ENCODE results near the gene CCDC60.

The CCDC60 gene

GRCh38 chr12:119372540-119372939 is 38.0 kb downstream of the CCDC60 start (continued):
- TF ChIP-seq ZNF174 (tag by site-specific recombination; IDR thresholded peaks at IDR 0.05), result no peak

DNA sequence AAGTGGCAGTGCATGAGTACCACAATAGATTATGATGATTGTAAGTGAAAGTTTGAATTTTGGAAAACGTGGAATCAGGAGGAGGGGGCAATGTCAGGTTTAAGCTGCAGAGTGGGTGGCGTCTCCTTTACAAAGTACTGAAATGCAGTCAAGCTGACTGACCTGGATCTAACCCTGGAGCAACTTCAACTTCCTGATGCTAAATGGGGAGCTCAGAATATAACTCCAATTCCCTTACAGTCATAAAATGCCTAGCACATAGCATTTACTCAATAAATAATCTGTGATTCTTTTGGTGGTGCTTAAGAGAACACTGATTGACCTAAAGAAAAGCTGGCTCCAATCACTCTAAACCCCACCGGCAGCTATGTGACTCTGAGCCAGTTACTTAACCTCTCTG is 38.5 kb downstream of the CCDC60 start:
- H3K27ac ChIP-seq (ENCODE audit: extremely low read depth, low read depth, low read length), result no peak overlapping the region
- no peaks in the 10 kb centered on the region for H3K36me3 ChIP-seq (ENCODE audit: control insufficient read depth in 2 of 2, insufficient read depth in 1 of 2, low read length in 2 of 2)
- no peak for TF ChIP-seq ZBTB7A (tag by site-specific recombination; IDR thresholded peaks at IDR 0.05; ENCODE audit: low read depth)
- POLR2A ChIA-PET, result no interaction called here
- H3K4me1 ChIP-seq (ENCODE audit: control insufficient read depth, insufficient read depth, low read length), result no peaks in the 10 kb centered on the region
- H3K4me3 ChIP-seq (ENCODE audit: low read depth, low read length), result no peak overlapping the region
- CTCF ChIA-PET, result interaction anchor here (1.0 kb wide), 1 partner anchor 40 kb away, joined by 3 read pairs; no protein-coding TSS in a partner anchor
- no peaks in the 10 kb centered on the region for H3K9me3 ChIP-seq (ENCODE audit: control insufficient read depth, insufficient read depth, low read depth, low read length)

DNA sequence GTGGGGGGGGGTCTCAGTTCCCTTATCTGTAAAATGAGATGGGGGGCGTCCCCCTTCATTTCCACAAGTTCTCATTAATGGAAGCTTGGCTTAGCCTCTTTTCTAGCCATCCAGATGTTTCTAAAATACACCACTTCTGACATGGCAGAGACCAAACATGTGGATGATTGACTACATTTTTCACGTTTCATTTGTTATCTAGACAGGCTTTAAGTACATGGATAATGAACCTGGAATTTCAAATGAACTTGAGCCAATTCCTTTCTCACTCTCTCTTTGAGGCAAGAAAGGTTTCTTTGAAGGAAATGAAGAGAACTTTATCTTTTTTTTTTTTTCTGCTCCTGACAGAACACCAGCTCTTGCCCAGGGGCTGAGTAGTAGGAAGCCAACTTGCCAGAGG is 39.1 kb downstream of the CCDC60 start:
- TF ChIP-seq, protein P1, sequence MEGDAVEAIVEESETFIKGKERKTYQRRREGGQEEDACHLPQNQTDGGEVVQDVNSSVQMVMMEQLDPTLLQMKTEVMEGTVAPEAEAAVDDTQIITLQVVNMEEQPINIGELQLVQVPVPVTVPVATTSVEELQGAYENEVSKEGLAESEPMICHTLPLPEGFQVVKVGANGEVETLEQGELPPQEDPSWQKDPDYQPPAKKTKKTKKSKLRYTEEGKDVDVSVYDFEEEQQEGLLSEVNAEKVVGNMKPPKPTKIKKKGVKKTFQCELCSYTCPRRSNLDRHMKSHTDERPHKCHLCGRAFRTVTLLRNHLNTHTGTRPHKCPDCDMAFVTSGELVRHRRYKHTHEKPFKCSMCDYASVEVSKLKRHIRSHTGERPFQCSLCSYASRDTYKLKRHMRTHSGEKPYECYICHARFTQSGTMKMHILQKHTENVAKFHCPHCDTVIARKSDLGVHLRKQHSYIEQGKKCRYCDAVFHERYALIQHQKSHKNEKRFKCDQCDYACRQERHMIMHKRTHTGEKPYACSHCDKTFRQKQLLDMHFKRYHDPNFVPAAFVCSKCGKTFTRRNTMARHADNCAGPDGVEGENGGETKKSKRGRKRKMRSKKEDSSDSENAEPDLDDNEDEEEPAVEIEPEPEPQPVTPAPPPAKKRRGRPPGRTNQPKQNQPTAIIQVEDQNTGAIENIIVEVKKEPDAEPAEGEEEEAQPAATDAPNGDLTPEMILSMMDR (tag by site-specific recombination; IDR thresholded peaks at IDR 0.05), result no peak
- TF ChIP-seq ZBTB26 (tag by site-specific recombination; optimal IDR thresholded peaks at IDR 0.05), result no peak
- no peak for TF ChIP-seq ZNF830 (tag by site-specific recombination; IDR thresholded peaks at IDR 0.05; ENCODE audit: low read depth)
- TF ChIP-seq ZNF623 (tag by site-specific recombination; IDR thresholded peaks at IDR 0.05), result no peak
- TF ChIP-seq ZNF664 (tag by site-specific recombination; IDR thresholded peaks at IDR 0.05), result no peak
- TF ChIP-seq EGR2 (tag by site-specific recombination; IDR thresholded peaks at IDR 0.05; ENCODE audit: low read depth), result no peak
- TF ChIP-seq BCL11A (tag by site-specific recombination; IDR thresholded peaks at IDR 0.05; ENCODE audit: low read depth), result no peak
- no peak for TF ChIP-seq BCL11B (tag by site-specific recombination; IDR thresholded peaks at IDR 0.05; ENCODE audit: low read depth)
- no peak for TF ChIP-seq ZNF610 (tag by site-specific recombination; IDR thresholded peaks at IDR 0.05; ENCODE audit: borderline replicate concordance)
- no peak for TF ChIP-seq HOXA7 (CRISPR knock-in tag; IDR thresholded peaks at IDR 0.05; ENCODE audit: borderline replicate concordance)
- TF ChIP-seq ZNF112 (tag by site-specific recombination; IDR thresholded peaks at IDR 0.05), result no peak
- no peak for TF ChIP-seq RBAK (tag by site-specific recombination; IDR thresholded peaks at IDR 0.05)
- no peak for TF ChIP-seq GFI1B (tag by site-specific recombination; IDR thresholded peaks at IDR 0.05)
- TF ChIP-seq PRDM6 (tag by site-specific recombination; IDR thresholded peaks at IDR 0.05), result no peak
- no peak for TF ChIP-seq ZNF221 (tag by site-specific recombination; IDR thresholded peaks at IDR 0.05; ENCODE audit: borderline replicate concordance)
- no peak for TF ChIP-seq ZNF544 (tag by site-specific recombination; IDR thresholded peaks at IDR 0.05)
- TF ChIP-seq ZNF600 (tag by site-specific recombination; IDR thresholded peaks at IDR 0.05), result no peak
- no peak for TF ChIP-seq ZNF324 (tag by site-specific recombination; IDR thresholded peaks at IDR 0.05)
- TF ChIP-seq ZBTB8A (tag by site-specific recombination; IDR thresholded peaks at IDR 0.05), result no peak
- CTCF ChIA-PET, result interaction anchor here (1.0 kb wide), 1 partner anchor 39 kb away, joined by 3 read pairs; no protein-coding TSS in a partner anchor
- no peaks in the 10 kb centered on the region for H3K4me1 ChIP-seq (ENCODE audit: control insufficient read depth, insufficient read depth, low read length)
- no peaks in the 10 kb centered on the region for H3K9me3 ChIP-seq (ENCODE audit: control insufficient read depth, insufficient read depth, low read depth, low read length)
- no peak overlapping the region for H3K27ac ChIP-seq (ENCODE audit: extremely low read depth, low read depth, low read length)
- POLR2A ChIA-PET, result interaction anchor here (0.7 kb wide), 1 partner anchor 64 kb away, joined by 4 read pairs; no protein-coding TSS in a partner anchor
- H3K36me3 ChIP-seq (ENCODE audit: control insufficient read depth in 2 of 2, insufficient read depth in 1 of 2, low read length in 2 of 2), result no peaks in the 10 kb centered on the region
- H3K4me3 ChIP-seq (ENCODE audit: low read depth, low read length), result no peak overlapping the region

Measured in HEK293 (cell line).